KOPT-K1 (cell line): ENCODE measurements around the gene RGS9BP.
"Not testable (repeated sequence)": the region's sequence is repeated elsewhere in the genome, so short reads cannot be mapped to it uniquely, and the experiment has no call there.

Source experiments
- H3K27ac ChIP-seq: fragments of 200-600 bp; sonication (generic); 2 replicates; pipeline ENCODE4 v1.5.1; 2016; ENCODE audit warnings: antibody characterized with exemption, mild to moderate bottlenecking, low read depth, low read length; ENCODE audit not compliant: poor library complexity, severe bottlenecking
- H3K36me3 ChIP-seq: fragments of 200-600 bp; sonication (generic); 2 replicates; pipeline ENCODE4 v1.5.1; 2017; ENCODE audit warnings: antibody characterized with exemption, mild to moderate bottlenecking, low read length, moderate library complexity; ENCODE audit not compliant: insufficient read depth
- H3K9me3 ChIP-seq: fragments of 200-600 bp; sonication (generic); 2 replicates; pipeline ENCODE4 v1.5.1; 2017; ENCODE audit warnings: antibody characterized with exemption, low read length, mild to moderate bottlenecking; ENCODE audit not compliant: insufficient read depth, poor library complexity, severe bottlenecking

Gene RGS9BP

DNA sequence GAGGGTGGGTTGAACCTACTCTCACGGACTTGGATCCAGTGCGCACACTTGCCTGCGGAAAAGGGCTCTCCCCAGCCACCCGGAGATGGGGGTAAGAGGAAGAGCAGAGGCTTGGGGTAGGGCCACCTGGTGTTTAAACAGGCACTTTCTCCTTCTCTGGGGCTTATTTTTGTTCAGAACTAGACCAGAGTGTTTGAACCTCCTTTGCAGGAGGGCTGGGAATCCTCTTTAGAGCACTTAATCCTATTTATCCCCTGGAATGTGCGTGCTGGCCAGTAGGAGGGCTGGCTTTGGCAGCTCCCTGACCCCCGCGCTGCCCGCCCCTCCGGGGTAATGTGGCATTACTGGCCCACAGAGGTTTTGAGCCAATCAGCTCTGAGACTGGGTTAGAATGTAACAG is 2.0 kb downstream of the RGS9BP start:
- H3K27ac ChIP-seq = no peak overlapping the region
- no peaks in the 10 kb centered on the region for H3K36me3 ChIP-seq
- H3K9me3 ChIP-seq = no peaks in the 10 kb centered on the region

DNA sequence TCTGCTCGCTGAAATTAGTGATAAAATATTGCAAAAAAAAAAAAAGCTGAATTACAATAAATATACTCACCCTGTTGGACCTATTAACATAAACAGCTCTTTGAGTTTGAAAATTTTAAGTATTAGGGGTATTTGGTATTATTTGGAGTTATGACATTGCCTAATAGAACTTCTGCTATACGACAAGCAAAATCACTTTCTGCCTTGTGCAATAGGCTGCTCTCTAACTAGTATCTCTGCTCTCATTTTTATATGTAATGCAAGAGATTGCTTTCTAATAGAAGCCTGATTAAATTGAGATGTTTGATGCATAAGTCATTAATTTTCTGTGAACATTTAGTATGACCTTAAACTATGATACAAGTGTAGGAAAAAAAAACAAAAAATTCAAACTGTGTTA is 5.3 kb downstream of the RGS9BP start:
- H3K27ac ChIP-seq = no peak overlapping the region
- H3K36me3 ChIP-seq = no peaks in the 10 kb centered on the region
- no peaks in the 10 kb centered on the region for H3K9me3 ChIP-seq

DNA sequence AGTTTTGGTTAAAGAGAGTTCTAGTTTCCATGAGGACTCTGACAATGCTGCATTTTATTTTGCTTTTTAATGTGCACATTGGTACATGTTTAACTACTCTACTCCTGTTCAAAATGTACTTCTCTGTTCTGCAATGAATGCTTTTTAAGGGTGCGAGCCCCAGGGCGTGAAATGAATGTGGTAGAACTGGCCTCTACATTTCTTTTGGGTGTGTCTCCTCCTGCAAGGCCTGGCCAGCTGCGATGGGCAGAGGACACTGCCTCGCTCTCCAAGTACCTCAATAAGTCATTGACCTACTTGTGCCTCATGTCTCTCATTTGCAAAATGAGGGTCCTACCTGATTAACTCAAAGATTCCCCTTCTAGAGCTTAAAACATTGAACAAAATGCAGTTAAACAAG is 6.7 kb downstream of the RGS9BP start:
- Histone ChIP-seq H3K27ac (no peak overlapping the region), H3K9me3 (no peaks in the 10 kb centered on the region), H3K36me3 (no peaks in the 10 kb centered on the region)

DNA sequence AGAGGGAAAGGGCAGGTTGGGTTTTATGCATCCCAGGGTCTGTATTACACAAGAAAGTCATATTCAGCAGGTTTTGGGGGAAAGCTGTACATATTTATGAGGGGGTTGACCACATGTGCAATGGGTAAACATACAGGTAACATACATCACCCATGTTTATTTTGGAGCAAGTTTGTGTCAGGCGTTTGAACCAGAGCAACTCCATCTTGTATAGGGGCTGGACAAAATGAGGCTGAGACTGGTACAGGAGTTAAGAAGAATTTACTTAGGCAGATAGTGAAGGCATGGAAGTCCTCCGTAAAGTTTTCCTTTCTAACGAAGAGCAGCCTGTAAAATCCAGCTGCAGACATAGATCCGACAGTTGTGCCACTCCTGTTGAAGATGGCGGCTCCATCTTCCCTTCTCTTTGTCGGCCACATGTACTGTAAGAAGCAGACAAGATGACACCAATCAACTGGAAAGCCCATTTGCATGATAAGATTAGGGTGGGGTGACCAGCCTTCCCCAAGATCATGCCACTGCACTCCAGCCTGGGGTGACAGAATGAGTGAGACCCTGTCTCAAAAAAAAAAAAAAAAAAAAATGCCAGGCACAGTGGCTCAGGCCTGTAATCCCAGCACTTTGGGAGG is 11.3 kb downstream of the RGS9BP start:
- no peaks in the 10 kb centered on the region for H3K9me3 ChIP-seq

DNA sequence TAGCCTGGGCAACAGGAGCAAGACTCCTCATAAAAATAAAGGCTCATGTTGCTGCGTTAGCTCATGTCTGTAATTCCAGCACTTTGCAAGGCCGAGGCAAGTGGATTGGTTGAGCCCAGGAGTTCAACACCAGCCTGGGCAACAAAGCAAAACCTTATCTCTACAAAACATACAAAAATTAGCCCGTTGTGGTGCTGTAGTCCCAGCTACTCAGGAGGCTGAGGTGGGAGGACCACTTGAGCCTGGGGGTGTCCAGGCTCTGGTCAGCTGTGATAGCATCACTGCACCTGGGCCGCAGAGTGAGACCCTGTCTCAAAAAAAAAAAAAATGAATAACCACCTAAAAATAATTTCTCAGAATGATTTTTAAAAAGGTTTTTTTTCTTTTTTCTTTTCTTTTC is 12.0 kb downstream of the RGS9BP start:
- Histone ChIP-seq H3K9me3 (no peaks in the 10 kb centered on the region), H3K36me3 (no peaks in the 10 kb centered on the region), H3K27ac (no peak overlapping the region)

More for the DNA sequence above, 11.3 kb downstream of the RGS9BP start:
- Histone ChIP-seq H3K36me3 (no peaks in the 10 kb centered on the region), H3K27ac (no peak overlapping the region)

DNA sequence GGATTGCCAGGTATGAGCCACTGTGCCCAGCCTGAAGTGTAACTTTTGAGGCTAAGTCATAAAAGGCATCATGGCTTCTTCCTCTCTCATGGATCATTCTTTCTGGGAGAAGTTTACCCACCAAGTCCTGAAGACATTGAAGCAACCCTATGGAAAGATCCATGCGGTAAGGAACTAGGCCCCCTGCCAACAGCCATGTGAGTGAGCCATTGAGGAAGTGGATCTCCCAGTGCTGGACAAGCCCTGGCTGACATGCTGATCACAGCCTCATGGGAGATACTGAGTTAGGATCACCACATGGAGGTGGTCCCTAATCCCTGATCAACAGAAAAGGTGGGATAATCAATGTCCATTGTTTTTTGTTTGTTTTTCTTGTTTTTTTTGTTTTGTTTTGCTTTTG is 12.7 kb downstream of the RGS9BP start:
- no peak overlapping the region for H3K27ac ChIP-seq
- H3K36me3 ChIP-seq = no peaks in the 10 kb centered on the region
- peaks cover 2% of the 10 kb centered on the region for H3K9me3 ChIP-seq

DNA sequence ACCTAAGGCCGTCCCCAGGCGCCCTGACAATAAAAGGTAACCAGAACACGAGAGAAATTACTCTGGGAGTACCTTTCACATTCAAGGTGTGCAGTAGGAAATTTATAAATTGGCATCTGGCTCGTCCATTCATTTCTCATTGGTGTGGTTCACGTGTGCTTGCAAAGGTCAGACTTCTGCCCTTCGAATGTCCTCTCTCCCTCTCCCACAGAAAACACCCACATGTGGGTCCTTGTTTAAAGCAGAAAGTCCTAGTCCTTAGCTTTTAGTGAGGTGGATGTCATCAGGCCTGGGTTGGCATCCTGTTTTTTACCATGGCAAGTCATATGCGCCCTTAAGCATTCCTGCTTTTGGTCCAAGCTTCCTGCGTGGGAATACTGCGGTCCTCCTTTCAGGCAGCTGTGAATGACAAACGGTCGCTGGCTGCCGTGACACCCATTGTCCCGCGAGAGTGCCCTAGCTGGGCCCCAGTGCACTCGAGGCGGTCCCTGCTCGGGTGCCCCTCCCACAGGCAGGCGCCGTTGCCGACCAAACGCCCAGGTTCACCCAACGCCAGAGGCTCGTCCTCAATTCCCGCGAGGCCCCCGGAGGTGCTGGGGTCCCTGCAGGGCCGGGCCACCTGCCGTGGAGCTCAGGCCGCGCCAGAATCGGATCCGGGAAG is 15.8 kb downstream of the RGS9BP start, which contains the start of gene NUDT19:
NUDT19 (plus strand) TSS at position 531 of the 661 bp plus-strand sequence. CDS start 140 bp downstream, outside the sequence.
- H3K27ac ChIP-seq = peak within 1 kb of the TSS; percentile 77

DNA sequence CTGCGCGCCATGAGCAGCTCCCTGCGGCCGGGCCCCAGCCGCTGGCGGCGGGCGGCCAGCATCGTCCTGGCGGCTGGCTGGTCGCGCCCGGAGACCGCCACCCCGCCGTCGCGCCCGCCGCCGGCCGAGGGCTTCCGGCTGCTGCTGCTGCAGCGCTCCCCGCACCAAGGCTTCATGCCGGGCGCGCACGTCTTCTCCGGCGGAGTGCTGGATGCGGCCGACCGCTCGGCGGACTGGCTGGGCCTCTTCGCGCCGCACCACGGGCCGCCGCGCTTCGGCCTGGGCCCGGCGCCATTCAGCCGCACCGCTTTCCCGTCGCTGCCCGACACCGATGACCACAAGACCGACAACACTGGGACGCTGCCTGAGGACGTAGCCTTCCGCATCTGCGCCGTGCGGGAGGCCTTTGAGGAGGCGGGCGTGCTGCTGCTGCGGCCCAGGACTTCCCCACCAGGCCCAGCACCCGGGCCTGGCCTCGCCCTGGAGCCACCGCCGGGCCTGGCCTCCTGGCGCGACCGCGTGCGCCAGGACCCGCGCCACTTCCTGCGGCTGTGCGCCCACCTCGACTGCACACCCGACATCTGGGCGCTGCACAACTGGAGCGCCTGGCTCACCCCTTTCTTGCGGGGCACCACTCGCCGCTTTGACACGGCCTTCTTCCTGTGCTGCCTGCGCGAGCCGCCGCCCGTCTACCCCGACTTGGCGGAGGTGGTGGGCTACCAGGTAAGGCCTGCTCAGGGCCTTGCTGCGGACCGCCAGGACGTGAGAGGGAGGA is 16.5 kb downstream of the RGS9BP start:
- Histone ChIP-seq H3K9me3 (peaks cover 8% of the 10 kb centered on the region), H3K27ac (peak overlapping the region; percentile 77), H3K36me3 (peaks cover 22% of the 10 kb centered on the region)

More for the DNA sequence above, 15.8 kb downstream of the RGS9BP start, which contains the start of gene NUDT19:
- Histone ChIP-seq H3K36me3 (peaks cover 15% of the 10 kb centered on the region), H3K9me3 (peaks cover 8% of the 10 kb centered on the region)

DNA sequence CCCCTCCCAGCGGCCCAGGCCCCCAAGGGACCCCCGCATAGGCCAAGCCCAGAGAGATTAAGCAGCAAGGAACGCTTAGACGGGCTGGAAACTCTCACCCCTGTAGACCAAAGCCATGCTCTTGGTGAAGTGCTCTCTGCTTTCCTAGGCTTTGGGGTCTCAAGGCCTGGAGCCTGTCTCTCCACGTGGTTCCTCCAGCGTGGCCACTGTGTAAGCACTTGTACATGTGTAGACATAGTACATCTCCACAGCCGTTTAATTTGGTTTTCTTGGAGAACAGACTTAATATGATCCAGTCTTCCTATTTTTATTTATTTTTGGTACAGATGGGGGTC is 17.0 kb downstream of the RGS9BP start:
- peaks cover 28% of the 10 kb centered on the region for H3K36me3 ChIP-seq
- H3K27ac ChIP-seq = peak overlapping the region; percentile 77
- H3K9me3 ChIP-seq = peaks cover 8% of the 10 kb centered on the region

DNA sequence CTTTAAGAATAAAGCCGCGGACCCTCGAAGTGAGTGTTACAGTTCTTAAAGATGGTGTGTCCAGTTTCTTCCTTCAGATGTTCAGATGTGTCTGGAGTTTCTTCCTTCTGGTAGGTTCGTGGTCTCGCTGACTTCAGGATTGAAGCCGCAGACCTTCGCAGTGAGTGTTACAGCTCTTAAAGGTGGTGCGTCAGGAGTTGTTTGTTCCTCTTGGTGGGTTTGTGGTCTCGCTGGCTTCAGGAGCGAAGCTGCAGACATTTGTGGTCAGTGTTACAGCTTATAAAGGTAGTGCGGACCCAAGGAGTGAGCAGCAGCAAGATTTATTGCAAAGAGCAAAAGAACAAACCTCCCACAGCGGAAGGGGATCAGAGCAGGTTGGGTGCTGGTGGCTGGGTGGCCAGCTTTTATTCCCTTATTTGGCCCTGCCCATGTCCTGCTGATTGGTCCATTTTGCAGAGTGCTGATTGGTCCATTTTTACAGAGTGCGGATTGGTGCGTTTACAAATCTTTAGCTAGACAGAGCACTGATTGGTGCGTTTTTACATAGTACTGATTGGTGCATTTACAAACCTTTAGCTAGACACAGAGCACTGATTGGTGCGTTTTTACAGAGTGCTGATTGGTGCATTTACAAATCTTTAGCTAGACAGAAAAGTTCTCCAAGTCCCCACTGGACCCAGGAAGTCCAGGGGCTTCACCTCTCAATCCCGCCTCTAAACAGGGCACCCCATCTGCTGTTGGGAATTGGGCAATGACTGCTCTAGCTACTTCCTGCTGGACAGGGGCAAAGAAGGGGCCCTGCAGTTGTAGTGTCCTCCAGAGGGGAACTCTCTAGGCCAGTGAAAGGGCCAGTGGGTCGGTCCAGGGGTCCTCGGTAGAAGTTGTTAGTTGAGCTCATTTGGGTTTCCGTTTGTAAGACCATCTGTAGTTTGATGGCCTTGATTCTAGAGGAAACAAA is 17.8 kb downstream of the RGS9BP start:
- peaks cover 33% of the 10 kb centered on the region for H3K36me3 ChIP-seq
- not testable (repeated sequence) for H3K9me3 ChIP-seq
- peak overlapping the region; percentile 77 for H3K27ac ChIP-seq

DNA sequence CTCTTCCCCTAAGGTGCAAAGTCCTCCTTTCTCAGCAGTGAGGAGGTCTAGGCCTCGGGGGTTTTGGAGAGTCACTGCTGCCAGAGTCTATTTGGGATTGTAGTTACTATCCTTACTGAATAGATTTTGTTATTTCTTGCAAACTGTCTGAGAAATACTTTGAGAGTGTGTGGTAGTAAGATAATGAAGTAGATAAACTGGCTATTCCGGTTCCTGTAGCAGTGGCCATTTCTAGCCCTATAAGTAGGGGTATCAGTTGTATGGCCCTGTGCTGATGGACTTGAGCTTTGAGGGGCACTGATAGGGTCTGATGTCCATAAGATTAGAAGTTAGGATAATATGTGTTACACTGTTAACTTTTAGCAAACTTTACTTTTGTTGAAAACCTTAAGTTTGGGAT is 18.7 kb downstream of the RGS9BP start:
- H3K36me3 ChIP-seq = peaks cover 42% of the 10 kb centered on the region
- not testable (repeated sequence) for H3K9me3 ChIP-seq, H3K27ac ChIP-seq

DNA sequence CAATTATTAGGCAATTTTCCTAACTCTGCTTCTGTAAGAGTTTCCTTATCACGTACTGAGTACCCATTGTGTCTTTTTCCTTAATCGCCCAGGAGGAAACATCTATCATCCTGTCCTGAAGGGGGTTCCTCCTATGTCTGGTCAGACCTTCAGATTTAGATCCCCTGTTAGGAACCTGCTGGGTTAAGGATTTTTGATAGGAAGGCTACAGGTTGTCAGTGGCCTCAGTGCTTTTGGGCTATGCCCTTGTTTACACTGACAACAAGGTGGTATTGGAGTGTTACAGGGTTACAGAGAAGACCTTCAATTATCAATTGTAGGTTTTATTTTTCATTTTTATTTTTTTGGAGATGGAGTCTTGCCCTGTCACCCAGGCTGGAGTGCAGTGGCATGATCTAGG is 19.2 kb downstream of the RGS9BP start:
- H3K27ac ChIP-seq = not testable (repeated sequence)
- Histone ChIP-seq H3K9me3 (peaks cover 13% of the 10 kb centered on the region), H3K36me3 (peaks cover 47% of the 10 kb centered on the region)

DNA sequence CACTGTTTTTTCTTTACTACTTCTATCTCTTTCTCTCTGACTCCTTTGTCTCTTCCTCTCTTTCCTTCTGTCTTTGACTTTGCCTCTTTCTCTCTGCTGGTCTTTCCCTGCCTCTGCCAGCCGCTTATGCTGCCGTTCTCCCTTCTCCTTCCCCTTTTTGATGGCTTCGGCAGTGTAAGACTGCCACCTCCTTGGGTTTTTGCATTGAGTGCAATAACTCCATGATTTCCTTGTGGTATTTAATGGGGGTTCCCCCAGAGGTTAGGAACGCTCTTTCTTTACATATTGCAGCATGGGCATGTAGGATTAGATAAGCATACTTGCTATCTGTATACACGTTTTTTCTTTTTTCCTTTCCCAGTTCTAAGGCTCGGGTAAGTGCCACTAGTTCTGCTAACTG is 19.9 kb downstream of the RGS9BP start:
- Histone ChIP-seq H3K9me3 (peaks cover 16% of the 10 kb centered on the region), H3K36me3 (peaks cover 54% of the 10 kb centered on the region)
- not testable (repeated sequence) for H3K27ac ChIP-seq

DNA sequence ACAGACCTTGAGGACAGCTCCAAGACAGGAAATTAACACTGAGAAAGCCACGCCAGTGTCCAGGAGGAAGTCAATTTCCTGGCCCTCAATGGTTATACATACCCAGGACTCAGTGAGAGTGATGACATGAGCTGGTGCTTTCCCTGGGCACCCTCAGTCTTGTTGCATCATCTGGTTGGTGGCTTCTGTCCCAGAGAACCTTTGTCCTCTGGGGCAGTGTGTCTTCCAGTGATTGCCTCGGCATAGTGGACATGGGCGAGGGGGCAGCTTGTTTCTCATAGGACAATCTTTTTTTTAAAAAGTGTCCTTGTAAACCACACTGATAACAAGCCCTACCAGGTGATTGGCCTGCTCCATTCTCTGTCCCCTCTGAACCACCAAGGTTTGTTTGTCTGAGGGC is 21.1 kb downstream of the RGS9BP start:
- Histone ChIP-seq H3K36me3 (peaks cover 67% of the 10 kb centered on the region), H3K9me3 (peaks cover 20% of the 10 kb centered on the region)
- not testable (repeated sequence) for H3K27ac ChIP-seq
